Measurements from ENCODE around the gene KCNK7.

The KCNK7 gene

GRCh38 chr11:65615950-65616574 lies 20.5 kb upstream of the KCNK7 start:
- Histone ChIP-seq H3K9me3 (no peaks in the 10 kb centered on the region), H3K36me3 (peaks cover 53% of the 10 kb centered on the region), H3K27me3 (no peaks in the 10 kb centered on the region), H3K4me3 (ENCODE audit: low read depth in 1 of 2, low read length in 1 of 2) (peak overlapping the region; percentile 88 to 96), H3K27ac (peak overlapping the region; percentile 98), H3K4me1 (ENCODE audit: control insufficient read depth in 1 of 2, insufficient read depth in 1 of 2, low read depth in 1 of 2, low read length in 1 of 2) (peaks cover 39 to 46% of the 10 kb centered on the region in 2 experiments)
- no peak for TF ChIP-seq CTCF (IDR thresholded peaks at IDR 0.05)

GRCh38 chr11:65615229-65615949 lies 19.8 kb upstream of the KCNK7 start, which contains the start of gene PCNX3:
Gene PCNX3 (plus strand): TSS chr11:65615776. CDS start chr11:65616312, 536 bp downstream.
- Histone ChIP-seq H3K4me3 (ENCODE audit: low read depth in 1 of 2, low read length in 1 of 2) (peak within 1 kb of the TSS; percentile 88 to 96), H3K4me1 (ENCODE audit: control insufficient read depth in 1 of 2, insufficient read depth in 1 of 2, low read depth in 1 of 2, low read length in 1 of 2) (peaks cover 46 to 53% of the 10 kb centered on the region in 2 experiments)
- TF ChIP-seq CTCF (IDR thresholded peaks at IDR 0.05): peak; percentile 17

GRCh38 chr11:65613091-65613928 lies 17.7 kb upstream of the KCNK7 start:
- TF ChIP-seq CTCF (IDR thresholded peaks at IDR 0.05): no peak
- Histone ChIP-seq H3K4me1 (ENCODE audit: control insufficient read depth in 1 of 2, insufficient read depth in 1 of 2, low read depth in 1 of 2, low read length in 1 of 2) (peaks cover 63 to 74% of the 10 kb centered on the region in 2 experiments), H3K9me3 (no peaks in the 10 kb centered on the region), H3K27ac (peak overlapping the region; percentile 98), H3K36me3 (peaks cover 50% of the 10 kb centered on the region), H3K27me3 (no peaks in the 10 kb centered on the region), H3K4me3 (ENCODE audit: low read depth in 1 of 2, low read length in 1 of 2) (peak overlapping the region; percentile 88 to 96)

More at GRCh38 chr11:65615229-65615949, 19.8 kb upstream of the KCNK7 start, which contains the start of gene PCNX3:
- H3K27me3 ChIP-seq: no peaks in the 10 kb centered on the region
- H3K27ac ChIP-seq: peak within 1 kb of the TSS; percentile 98
- H3K9me3 ChIP-seq: no peaks in the 10 kb centered on the region
- peaks cover 50% of the 10 kb centered on the region for H3K36me3 ChIP-seq

- Histone ChIP-seq H3K9me3 (no peaks in the 10 kb centered on the region), H3K27me3 (no peaks in the 10 kb centered on the region), H3K4me1 (ENCODE audit: control insufficient read depth in 1 of 2, insufficient read depth in 1 of 2, low read depth in 1 of 2, low read length in 1 of 2) (peaks cover 63 to 74% of the 10 kb centered on the region in 2 experiments), H3K36me3 (peaks cover 50% of the 10 kb centered on the region), H3K4me3 (ENCODE audit: low read depth in 1 of 2, low read length in 1 of 2) (peak overlapping the region; percentile 88 to 96), H3K27ac (peak overlapping the region; percentile 98)
- TF ChIP-seq CTCF (IDR thresholded peaks at IDR 0.05): no peak
Measured at GRCh38 chr11:65612691-65613090, 17.1 kb upstream of the KCNK7 start.

All from neutrophil (primary cell).